GM19372 (cell line): ENCODE results near the gene ATP6V0B.

Source experiments
- ATAC-seq: cut with Tn5 transposase; IDR thresholded peaks from one replicate; pipeline ENCODE4 v1.9.1; 2021; ENCODE audit warnings: mild to moderate bottlenecking, low read depth, moderate library complexity; ENCODE audit not compliant: unreplicated experiment

ATP6V0B gene

GRCh38 chr1:43974443-43975248 lies at the start of gene ATP6V0B:
TSS of gene ATP6V0B (plus strand) at chr1:43974960. CDS start at chr1:43975041, 81 bp downstream.
- ATAC-seq = peak; percentile 63

DNA sequence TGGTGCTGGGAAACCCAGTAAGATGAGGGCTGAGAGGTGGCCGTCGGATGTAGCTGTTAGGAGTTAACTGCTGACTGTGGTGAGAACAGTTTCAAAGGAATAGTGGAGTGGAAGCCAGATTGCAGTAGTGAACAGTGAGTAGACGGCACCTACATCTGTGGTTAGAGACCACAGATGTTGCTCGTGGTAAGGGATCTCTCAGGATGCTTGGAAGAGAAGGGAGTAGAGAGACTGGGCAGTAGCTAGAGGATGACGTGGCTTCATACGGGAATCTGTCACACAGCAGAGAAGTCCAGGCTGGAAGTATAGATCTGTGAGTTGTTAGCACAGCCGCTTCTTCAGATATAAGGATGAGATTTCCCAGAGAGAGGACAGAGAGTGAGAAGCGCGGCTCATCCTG lies 48.9 kb upstream of the ATP6V0B start:
- ATAC-seq = no peak

DNA sequence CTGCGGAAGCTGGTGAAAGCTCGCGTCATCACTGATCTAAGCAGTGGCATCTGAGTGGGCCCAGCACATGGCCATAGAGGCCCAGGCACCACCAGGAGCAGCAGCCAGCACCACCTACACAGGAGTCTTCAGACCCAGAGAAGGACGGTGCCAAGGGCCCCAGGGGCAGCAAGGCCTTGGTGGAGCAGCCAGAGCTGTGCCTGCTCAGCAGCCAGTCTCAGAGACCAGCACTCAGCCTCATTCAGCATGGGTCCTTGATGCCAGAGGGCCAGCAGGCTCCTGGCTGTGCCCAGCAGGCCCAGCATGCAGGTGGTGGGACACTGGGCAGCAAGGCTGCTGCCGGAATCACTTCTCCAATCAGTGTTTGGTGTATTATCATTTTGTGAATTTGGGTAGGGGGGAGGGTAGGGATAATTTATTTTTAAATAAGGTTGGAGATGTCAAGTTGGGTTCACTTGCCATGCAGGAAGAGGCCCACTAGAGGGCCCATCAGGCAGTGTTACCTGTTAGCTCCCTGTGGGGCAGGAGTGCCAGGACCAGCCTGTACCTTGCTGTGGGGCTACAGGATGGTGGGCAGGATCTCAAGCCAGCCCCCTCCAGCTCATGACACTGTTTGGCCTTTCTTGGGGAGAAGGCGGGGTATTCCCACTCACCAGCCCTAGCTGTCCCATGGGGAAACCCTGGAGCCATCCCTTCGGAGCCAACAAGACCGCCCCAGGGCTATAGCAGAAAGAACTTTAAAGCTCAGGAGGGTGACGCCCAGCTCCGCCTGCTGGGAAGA lies 44.4 kb upstream of the ATP6V0B start:
- no peak for ATAC-seq

DNA sequence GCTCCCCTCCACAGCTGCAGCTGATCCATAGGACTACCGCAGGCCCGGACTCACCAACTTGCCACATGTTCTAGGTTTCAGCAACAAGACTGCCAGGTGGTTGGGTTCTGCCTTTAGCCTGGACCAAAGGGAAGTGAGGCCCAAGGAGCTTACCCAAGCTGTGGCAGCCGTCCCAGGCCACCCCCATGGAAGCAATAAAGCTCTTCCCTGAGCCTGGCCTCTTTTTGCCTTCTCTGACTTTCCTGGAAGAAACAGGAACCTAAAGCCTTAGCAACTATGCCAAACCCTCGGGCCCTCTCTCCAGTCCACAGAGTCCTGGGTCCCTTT lies 43.8 kb upstream of the ATP6V0B start:
- no peak for ATAC-seq

- no peak for ATAC-seq
Observed at GRCh38 chr1:43931711-43932660, 42.8 kb upstream of the ATP6V0B start.

- ATAC-seq = no peak
Observed at GRCh38 chr1:43932786-43933385, 41.9 kb upstream of the ATP6V0B start.

GRCh38 chr1:43933386-43934100 lies 41.2 kb upstream of the ATP6V0B start, which contains the start of gene ARTN:
TSS of gene ARTN (plus strand) at chr1:43933801. CDS start at chr1:43935657, 1,856 bp downstream.
- ATAC-seq = no peak

GRCh38 chr1:43934101-43934985 lies 40.4 kb upstream of the ATP6V0B start:
- no peak for ATAC-seq

DNA sequence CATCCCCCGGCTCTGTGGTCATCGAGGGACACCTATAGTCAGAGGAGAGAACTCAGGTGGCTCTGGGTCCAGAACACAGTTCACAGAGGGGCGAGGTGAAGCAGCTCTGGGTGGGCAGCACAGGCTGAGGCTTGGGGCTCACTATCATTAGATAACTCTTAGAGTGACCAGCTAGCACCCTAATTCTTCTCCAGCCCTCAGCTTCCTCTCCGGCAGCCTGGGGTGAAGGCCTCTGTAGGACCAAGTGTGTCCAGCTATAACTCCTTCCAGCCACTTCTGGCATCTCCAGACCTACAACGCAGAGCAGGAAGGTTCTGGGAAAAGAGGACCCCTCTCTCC lies 39.8 kb upstream of the ATP6V0B start:
- ATAC-seq = no peak

DNA sequence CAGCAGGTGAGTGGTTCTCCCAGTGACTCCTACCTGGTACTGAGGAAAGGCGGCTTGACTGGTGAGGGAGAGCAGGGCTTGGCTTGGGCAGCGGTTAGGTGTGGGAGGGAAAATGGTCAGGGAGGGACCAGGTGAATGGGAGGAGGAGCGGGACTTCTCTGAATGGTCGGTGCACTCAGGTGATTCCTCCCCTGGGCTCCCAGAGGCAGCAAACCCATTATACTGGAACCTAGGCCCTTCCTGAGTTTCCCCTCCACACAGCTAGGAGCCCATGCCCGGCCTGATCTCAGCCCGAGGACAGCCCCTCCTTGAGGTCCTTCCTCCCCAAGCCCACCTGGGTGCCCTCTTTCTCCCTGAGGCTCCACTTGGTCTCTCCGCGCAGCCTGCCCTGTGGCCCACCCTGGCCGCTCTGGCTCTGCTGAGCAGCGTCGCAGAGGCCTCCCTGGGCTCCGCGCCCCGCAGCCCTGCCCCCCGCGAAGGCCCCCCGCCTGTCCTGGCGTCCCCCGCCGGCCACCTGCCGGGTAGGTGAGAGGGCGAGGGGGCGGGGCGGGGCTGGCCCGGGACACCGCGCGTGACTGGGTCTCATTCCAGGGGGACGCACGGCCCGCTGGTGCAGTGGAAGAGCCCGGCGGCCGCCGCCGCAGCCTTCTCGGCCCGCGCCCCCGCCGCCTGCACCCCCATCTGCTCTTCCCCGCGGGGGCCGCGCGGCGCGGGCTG lies 38.9 kb upstream of the ATP6V0B start:
- no peak for ATAC-seq

DNA sequence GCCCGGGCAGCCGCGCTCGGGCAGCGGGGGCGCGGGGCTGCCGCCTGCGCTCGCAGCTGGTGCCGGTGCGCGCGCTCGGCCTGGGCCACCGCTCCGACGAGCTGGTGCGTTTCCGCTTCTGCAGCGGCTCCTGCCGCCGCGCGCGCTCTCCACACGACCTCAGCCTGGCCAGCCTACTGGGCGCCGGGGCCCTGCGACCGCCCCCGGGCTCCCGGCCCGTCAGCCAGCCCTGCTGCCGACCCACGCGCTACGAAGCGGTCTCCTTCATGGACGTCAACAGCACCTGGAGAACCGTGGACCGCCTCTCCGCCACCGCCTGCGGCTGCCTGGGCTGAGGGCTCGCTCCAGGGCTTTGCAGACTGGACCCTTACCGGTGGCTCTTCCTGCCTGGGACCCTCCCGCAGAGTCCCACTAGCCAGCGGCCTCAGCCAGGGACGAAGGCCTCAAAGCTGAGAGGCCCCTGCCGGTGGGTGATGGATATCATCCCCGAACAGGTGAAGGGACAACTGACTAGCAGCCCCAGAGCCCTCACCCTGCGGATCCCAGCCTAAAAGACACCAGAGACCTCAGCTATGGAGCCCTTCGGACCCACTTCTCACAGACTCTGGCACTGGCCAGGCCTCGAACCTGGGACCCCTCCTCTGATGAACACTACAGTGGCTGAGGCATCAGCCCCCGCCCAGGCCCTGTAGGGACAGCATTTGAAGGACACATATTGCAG lies 38.2 kb upstream of the ATP6V0B start:
- ATAC-seq = no peak

DNA sequence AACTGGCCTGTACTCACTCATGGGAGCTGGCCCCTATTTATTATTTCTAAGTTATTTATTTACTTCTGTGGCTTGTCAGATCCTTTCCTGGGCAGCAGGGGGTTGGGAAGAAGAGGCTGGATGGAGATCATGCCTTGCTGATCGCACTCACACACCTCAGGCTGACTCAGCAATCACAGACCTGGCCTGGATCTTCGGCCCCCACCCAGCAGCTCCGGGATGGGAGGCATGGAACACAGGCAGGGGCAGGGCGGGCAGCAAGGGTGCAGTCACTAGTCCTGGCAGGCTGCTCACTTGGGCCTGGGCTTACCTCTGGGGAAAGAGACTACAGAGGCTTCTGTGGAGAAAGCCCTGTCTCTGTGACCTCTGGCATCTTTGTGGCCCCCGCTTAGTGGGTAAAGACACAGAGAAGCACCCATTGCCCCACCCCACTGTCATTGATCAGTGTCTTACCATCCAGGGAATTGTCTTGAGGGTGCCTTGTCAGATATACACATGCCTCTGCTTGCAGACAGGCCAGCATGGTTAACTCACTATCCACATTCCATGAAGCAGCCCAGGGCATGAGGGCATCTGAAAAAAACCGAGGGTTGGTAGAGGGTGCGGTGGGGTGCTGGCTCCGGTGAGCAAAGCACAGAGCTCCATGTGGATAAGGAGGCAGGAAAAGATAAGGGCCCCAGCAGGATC lies 37.4 kb upstream of the ATP6V0B start:
- ATAC-seq = no peak

- no peak for ATAC-seq
Observed at GRCh38 chr1:43938383-43938782, 36.4 kb upstream of the ATP6V0B start.

- ATAC-seq = no peak
Observed at GRCh38 chr1:43938892-43939587, 35.7 kb upstream of the ATP6V0B start.

DNA sequence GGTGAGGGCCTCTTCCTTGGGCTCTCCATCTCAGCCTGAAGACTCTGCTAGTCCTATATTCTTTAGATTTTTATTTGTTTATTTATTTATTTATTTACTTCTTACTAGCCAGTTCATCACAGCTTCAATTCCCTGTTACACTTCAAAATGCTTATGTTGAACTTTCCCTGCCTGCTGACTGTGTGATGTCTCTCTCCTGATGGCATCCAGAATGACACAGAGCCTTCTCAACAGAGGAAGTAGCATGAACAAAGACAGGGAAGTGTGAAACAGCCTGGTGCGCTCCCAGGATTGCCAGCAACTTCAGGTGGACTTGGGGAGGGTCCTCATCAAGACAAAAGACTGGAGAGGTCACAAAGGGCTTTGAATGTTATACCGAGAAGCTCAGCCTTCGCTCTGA lies 32.3 kb upstream of the ATP6V0B start:
- ATAC-seq = no peak

DNA sequence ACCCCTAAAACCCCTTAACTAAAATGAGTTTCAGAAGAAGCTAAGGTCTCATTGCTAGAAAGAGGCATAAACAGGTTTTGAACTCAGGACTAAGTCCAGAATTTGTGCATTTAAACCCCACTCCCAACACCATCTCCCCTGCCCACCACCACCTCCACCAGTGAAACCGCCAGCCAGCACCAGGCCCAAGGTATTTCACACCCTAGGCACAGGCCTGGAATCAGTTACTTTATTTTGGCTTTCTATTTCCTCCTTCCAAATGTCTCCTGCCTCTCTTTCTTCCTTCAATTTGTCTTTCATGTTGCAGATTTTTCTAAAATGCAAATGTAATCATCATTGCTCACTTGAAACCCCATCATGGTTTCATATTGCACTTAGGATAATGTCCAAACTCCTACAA lies 29.9 kb upstream of the ATP6V0B start:
- no peak for ATAC-seq
